ENCODE results near the gene NBPF20. TPM values are rescaled to one million over a fixed set of nuclear protein-coding genes. Genes with fewer than 3 reads are reported as not detected.
"Not testable (repeated sequence)": the region's sequence is repeated elsewhere in the genome, so short reads cannot be mapped to it uniquely, and the experiment has no call there.

NBPF20 gene
- total and polyA plus RNA-seq, 5 donors from 2014 or later: 0.10 to 9.0 (median 0.39) TPM

- H3K4me3 Mint-ChIP-seq; H3K27ac ChIP-seq (ENCODE audit: insufficient read depth, low read length, poor library complexity, severe bottlenecking); H3K36me3 ChIP-seq (ENCODE audit: control insufficient read depth, insufficient read depth, low read length); H3K4me1 ChIP-seq (ENCODE audit: control insufficient read depth, insufficient read depth, low read length, poor library complexity, severe bottlenecking); H3K36me3 Mint-ChIP-seq; DNase-seq; H3K4me3 ChIP-seq (ENCODE audit: low read depth, low read length); H3K9me3 Mint-ChIP-seq; H3K4me1 Mint-ChIP-seq; H3K27ac Mint-ChIP-seq; H3K27me3 ChIP-seq (ENCODE audit: control insufficient read depth, insufficient read depth, low read length); H3K9me3 ChIP-seq (ENCODE audit: control insufficient read depth in 2 of 2, low read length in 2 of 2); ATAC-seq (ENCODE audit: low read depth in 2 of 2): not testable (repeated sequence)
- peaks cover 18% of the 10 kb centered on the region for H3K27me3 Mint-ChIP-seq
Measured at GRCh38 chr1:145464017-145464416, 38.6 kb upstream of the NBPF20 start.

GRCh38 chr1:145460684-145461083 lies 35.3 kb upstream of the NBPF20 start:
- not testable (repeated sequence) for H3K27ac ChIP-seq (ENCODE audit: insufficient read depth, low read length, poor library complexity, severe bottlenecking)

GRCh38 chr1:145460048-145460447 lies 34.6 kb upstream of the NBPF20 start:
- H3K4me3 Mint-ChIP-seq; H3K27me3 ChIP-seq (ENCODE audit: control insufficient read depth, insufficient read depth, low read length); H3K27ac ChIP-seq (ENCODE audit: insufficient read depth, low read length, poor library complexity, severe bottlenecking); DNase-seq; H3K36me3 Mint-ChIP-seq; H3K36me3 ChIP-seq (ENCODE audit: control insufficient read depth, insufficient read depth, low read length); H3K27ac Mint-ChIP-seq; H3K4me3 ChIP-seq (ENCODE audit: low read depth, low read length); ATAC-seq (ENCODE audit: low read depth in 2 of 2); H3K4me1 ChIP-seq (ENCODE audit: control insufficient read depth, insufficient read depth, low read length, poor library complexity, severe bottlenecking); H3K4me1 Mint-ChIP-seq; H3K9me3 ChIP-seq (ENCODE audit: control insufficient read depth in 2 of 2, low read length in 2 of 2); H3K9me3 Mint-ChIP-seq: not testable (repeated sequence)
- peaks cover 29% of the 10 kb centered on the region for H3K27me3 Mint-ChIP-seq

More at GRCh38 chr1:145460684-145461083, 35.3 kb upstream of the NBPF20 start:
- H3K36me3 ChIP-seq (ENCODE audit: control insufficient read depth, insufficient read depth, low read length); H3K4me3 ChIP-seq (ENCODE audit: low read depth, low read length); DNase-seq; ATAC-seq (ENCODE audit: low read depth in 2 of 2); H3K4me1 ChIP-seq (ENCODE audit: control insufficient read depth, insufficient read depth, low read length, poor library complexity, severe bottlenecking); H3K9me3 Mint-ChIP-seq; H3K4me3 Mint-ChIP-seq; H3K9me3 ChIP-seq (ENCODE audit: control insufficient read depth in 2 of 2, low read length in 2 of 2); H3K4me1 Mint-ChIP-seq; H3K27me3 ChIP-seq (ENCODE audit: control insufficient read depth, insufficient read depth, low read length); H3K27ac Mint-ChIP-seq; H3K36me3 Mint-ChIP-seq: not testable (repeated sequence)
- peaks cover 29% of the 10 kb centered on the region for H3K27me3 Mint-ChIP-seq

- not testable (repeated sequence) for H3K9me3 ChIP-seq (ENCODE audit: control insufficient read depth in 2 of 2, low read length in 2 of 2); H3K4me1 Mint-ChIP-seq; H3K27me3 ChIP-seq (ENCODE audit: control insufficient read depth, insufficient read depth, low read length); ATAC-seq (ENCODE audit: low read depth in 2 of 2); H3K36me3 ChIP-seq (ENCODE audit: control insufficient read depth, insufficient read depth, low read length); H3K9me3 Mint-ChIP-seq; H3K36me3 Mint-ChIP-seq; H3K27ac ChIP-seq (ENCODE audit: insufficient read depth, low read length, poor library complexity, severe bottlenecking); H3K4me3 Mint-ChIP-seq; H3K27ac Mint-ChIP-seq; H3K4me3 ChIP-seq (ENCODE audit: low read depth, low read length); H3K4me1 ChIP-seq (ENCODE audit: control insufficient read depth, insufficient read depth, low read length, poor library complexity, severe bottlenecking); DNase-seq
- peaks cover 33% of the 10 kb centered on the region for H3K27me3 Mint-ChIP-seq
Measured at GRCh38 chr1:145459591-145459990, 34.2 kb upstream of the NBPF20 start.

- not testable (repeated sequence) for H3K27me3 ChIP-seq (ENCODE audit: control insufficient read depth, insufficient read depth, low read length); H3K36me3 ChIP-seq (ENCODE audit: control insufficient read depth, insufficient read depth, low read length); H3K27ac Mint-ChIP-seq; H3K9me3 ChIP-seq (ENCODE audit: control insufficient read depth in 2 of 2, low read length in 2 of 2); H3K27ac ChIP-seq (ENCODE audit: insufficient read depth, low read length, poor library complexity, severe bottlenecking); H3K36me3 Mint-ChIP-seq; H3K4me3 ChIP-seq (ENCODE audit: low read depth, low read length); H3K9me3 Mint-ChIP-seq; H3K4me3 Mint-ChIP-seq; H3K4me1 ChIP-seq (ENCODE audit: control insufficient read depth, insufficient read depth, low read length, poor library complexity, severe bottlenecking); DNase-seq; H3K4me1 Mint-ChIP-seq; ATAC-seq (ENCODE audit: low read depth in 2 of 2)
- peaks cover 35% of the 10 kb centered on the region for H3K27me3 Mint-ChIP-seq
Measured at GRCh38 chr1:145459063-145459462, 33.7 kb upstream of the NBPF20 start.

GRCh38 chr1:145454824-145455177 lies 29.4 kb upstream of the NBPF20 start:
- H3K9me3 Mint-ChIP-seq; ATAC-seq (ENCODE audit: low read depth in 2 of 2); H3K4me1 Mint-ChIP-seq; H3K36me3 ChIP-seq (ENCODE audit: control insufficient read depth, insufficient read depth, low read length); DNase-seq; H3K27ac ChIP-seq (ENCODE audit: insufficient read depth, low read length, poor library complexity, severe bottlenecking); H3K4me3 ChIP-seq (ENCODE audit: low read depth, low read length); H3K27me3 ChIP-seq (ENCODE audit: control insufficient read depth, insufficient read depth, low read length); H3K36me3 Mint-ChIP-seq; H3K4me3 Mint-ChIP-seq; H3K27ac Mint-ChIP-seq; H3K4me1 ChIP-seq (ENCODE audit: control insufficient read depth, insufficient read depth, low read length, poor library complexity, severe bottlenecking); H3K9me3 ChIP-seq (ENCODE audit: control insufficient read depth in 2 of 2, low read length in 2 of 2): not testable (repeated sequence)
- peaks cover 34% of the 10 kb centered on the region for H3K27me3 Mint-ChIP-seq

GRCh38 chr1:145453873-145454823 lies 28.7 kb upstream of the NBPF20 start:
- not testable (repeated sequence) for H3K4me3 Mint-ChIP-seq, H3K27ac Mint-ChIP-seq

GRCh38 chr1:145452506-145452905 lies 27.1 kb upstream of the NBPF20 start:
- not testable (repeated sequence) for H3K4me3 ChIP-seq (ENCODE audit: low read depth, low read length)

More at GRCh38 chr1:145453873-145454823, 28.7 kb upstream of the NBPF20 start:
- not testable (repeated sequence) for H3K4me1 Mint-ChIP-seq; H3K36me3 Mint-ChIP-seq; DNase-seq; H3K9me3 Mint-ChIP-seq; H3K4me3 ChIP-seq (ENCODE audit: low read depth, low read length); H3K27me3 ChIP-seq (ENCODE audit: control insufficient read depth, insufficient read depth, low read length); H3K4me1 ChIP-seq (ENCODE audit: control insufficient read depth, insufficient read depth, low read length, poor library complexity, severe bottlenecking); H3K9me3 ChIP-seq (ENCODE audit: control insufficient read depth in 2 of 2, low read length in 2 of 2); H3K27ac ChIP-seq (ENCODE audit: insufficient read depth, low read length, poor library complexity, severe bottlenecking); H3K36me3 ChIP-seq (ENCODE audit: control insufficient read depth, insufficient read depth, low read length); ATAC-seq (ENCODE audit: low read depth in 2 of 2)
- peaks cover 31% of the 10 kb centered on the region for H3K27me3 Mint-ChIP-seq

More at GRCh38 chr1:145452506-145452905, 27.1 kb upstream of the NBPF20 start:
- not testable (repeated sequence) for H3K27ac Mint-ChIP-seq; H3K9me3 ChIP-seq (ENCODE audit: control insufficient read depth in 2 of 2, low read length in 2 of 2); ATAC-seq (ENCODE audit: low read depth in 2 of 2); H3K27ac ChIP-seq (ENCODE audit: insufficient read depth, low read length, poor library complexity, severe bottlenecking); H3K4me1 ChIP-seq (ENCODE audit: control insufficient read depth, insufficient read depth, low read length, poor library complexity, severe bottlenecking); H3K4me3 Mint-ChIP-seq; H3K36me3 Mint-ChIP-seq; DNase-seq; H3K36me3 ChIP-seq (ENCODE audit: control insufficient read depth, insufficient read depth, low read length); H3K4me1 Mint-ChIP-seq; H3K27me3 ChIP-seq (ENCODE audit: control insufficient read depth, insufficient read depth, low read length); H3K9me3 Mint-ChIP-seq
- peaks cover 22% of the 10 kb centered on the region for H3K27me3 Mint-ChIP-seq
